ENCODE results near the gene NINJ2.
A peak's percentile ranks its signal among the peaks of the same experiment; 100 is the strongest.
"Not testable (repeated sequence)": the region's sequence is repeated elsewhere in the genome, so short reads cannot be mapped to it uniquely, and the experiment has no call there.

NINJ2 gene

DNA sequence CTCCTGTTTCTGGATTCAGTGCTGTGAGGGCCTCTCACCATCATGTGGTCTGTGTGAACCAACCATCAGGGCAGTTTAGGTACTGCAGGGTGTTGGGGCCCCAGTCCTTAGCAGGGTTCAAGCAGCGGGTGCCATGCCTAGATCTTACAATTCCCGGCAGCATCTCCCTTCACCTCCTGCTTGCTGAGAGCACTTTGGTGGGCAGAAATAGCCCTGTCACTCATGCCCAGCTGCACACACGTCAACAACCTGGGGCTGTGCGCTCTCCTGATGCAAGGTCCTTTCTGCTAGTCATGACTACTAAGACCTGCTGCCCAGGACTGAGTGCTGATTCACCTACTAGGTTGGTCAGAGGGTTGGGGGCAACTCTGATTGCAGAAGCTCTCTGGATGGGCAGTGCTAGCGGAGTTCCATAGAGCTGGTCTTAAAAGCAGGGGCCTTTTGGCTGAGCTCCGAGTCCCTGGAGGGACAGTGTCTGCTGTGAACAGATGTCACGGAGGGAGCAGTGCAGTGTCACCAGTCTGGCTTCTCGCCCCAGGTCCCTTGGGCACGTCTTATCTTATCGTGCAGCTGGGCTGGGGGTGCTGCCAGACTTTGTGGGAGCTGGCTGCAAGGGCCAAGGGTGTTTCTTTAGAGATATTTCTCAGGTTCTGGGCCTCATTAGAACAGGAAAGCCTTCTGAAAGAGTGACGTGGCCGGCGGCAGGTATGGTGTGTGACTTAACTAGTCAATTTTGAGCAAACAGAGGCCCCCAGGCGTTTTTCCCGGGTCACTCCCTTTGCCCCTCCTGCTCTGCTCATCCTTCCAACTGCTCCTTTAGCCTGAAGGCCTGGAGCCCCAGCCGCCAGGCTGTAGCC, 71.8 kb downstream of the NINJ2 start:
- DNase-seq (ENCODE audit: extremely low spot score, insufficient read length, low read depth) (no peak), FAIRE-seq (no peak)

- FAIRE-seq: no peak
These were observed 73.0 kb downstream of the NINJ2 start for GRCh38 chr12:590206-590750.

DNA sequence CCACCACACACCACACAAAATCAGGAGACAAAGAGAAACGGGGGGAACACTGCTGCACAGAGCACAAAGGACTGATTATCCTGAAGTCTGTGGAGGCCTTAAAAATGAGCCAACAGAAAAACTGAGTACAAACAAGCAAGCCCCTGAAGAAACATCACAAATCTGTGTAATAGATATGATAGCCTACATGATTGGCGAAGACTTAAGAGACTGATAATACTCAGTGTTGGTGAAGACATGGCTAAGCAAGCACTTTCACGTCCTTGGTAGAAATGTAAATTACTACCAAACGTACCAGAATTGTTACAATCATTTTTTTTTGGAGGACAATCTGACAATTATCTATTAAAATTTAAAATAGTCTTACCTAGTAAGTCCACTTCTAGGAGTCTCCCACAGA, 74.6 kb downstream of the NINJ2 start:
- FAIRE-seq: no peak

More at GRCh38 chr12:590206-590750, 73.0 kb downstream of the NINJ2 start:
- no peak for DNase-seq (ENCODE audit: extremely low spot score, insufficient read length, low read depth)

GRCh38 chr12:588024-588322, 75.3 kb downstream of the NINJ2 start:
- DNase-seq (ENCODE audit: extremely low spot score, insufficient read length, low read depth) (no peak), FAIRE-seq (no peak)

More for the DNA sequence above, 74.6 kb downstream of the NINJ2 start:
- DNase-seq (ENCODE audit: extremely low spot score, insufficient read length, low read depth): no peak

DNA sequence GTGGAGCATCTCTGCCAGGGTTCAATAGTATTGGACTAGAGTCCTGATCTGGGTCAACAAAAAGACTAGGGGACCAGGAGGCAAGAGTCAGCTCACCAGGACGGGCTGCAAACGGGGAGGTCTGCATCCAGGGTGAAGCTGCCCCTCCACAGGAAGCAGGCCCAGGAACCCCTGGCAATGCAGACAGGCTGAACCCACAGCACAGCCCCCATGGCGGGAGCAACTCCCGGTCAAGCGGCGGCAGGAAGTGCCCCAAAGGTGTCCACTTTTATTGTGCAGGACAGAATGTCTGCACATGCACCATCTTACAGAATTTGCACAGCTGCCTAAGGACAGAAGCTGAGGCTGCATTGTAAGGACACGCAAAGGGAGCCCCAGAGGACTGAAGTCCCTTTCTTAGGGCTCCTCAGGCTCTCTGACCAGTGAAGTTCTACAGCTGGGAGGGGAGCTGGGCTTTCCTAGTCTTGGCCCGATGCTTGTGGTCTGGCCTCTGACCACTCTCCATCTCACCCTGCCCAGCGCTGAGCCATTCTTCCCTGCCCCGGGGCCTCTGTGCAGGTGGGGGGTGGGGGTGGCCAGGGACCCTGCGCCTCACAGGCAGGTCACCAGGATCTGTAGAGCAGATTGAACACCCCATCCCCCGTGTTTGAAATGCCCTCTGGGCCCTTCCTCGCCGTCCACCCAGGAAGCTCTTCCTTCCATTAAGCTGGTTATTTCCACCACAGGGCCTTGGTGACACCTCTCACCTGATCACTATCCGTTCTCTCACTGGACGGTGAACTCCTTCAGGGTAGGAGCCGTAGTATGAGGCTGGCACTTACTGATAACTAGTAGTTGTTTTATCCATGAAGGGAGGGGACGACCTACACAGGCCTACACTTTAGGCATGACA, 75.9 kb downstream of the NINJ2 start:
- FAIRE-seq: no peak
- no peak for DNase-seq (ENCODE audit: extremely low spot score, insufficient read length, low read depth)

DNA sequence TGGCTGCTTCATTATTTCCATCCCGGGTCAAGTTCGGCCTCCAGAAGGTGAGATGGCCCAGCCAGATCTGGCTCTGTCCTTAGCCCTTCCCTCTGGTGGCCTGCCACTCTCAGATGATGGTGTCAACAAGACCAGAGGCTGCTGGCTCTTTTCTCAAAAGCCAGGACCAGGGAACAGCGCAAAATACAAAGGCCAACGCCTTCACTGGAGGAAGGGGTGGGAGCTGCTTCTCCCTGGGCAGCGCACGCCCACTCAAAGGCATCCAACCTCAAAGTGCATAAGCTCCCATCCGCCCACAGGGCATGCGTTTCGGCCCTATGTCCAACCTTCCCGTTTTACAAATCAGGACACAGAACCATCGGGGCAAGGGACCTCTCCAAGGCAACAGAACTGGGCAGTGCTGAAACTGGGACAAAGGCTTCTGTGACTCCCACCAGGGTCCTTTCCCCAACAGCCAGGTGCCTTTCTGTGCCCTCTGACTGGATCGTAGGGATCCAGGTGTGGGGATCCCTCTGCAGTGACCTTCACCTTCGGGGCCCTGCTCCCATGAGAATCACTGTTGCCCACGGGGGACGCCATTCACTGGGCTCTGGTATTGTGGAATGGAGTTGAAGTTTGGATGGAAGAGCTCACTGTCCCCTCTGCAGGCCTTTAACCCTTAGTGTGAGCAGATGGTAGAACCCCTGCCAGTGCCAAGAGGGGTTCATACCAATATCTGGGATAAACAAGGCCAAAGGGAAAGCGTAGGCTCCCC, 76.8 kb downstream of the NINJ2 start:
- DNase-seq (ENCODE audit: extremely low spot score, insufficient read length, low read depth): no peak
- no peak for FAIRE-seq

- DNase-seq (ENCODE audit: extremely low spot score, insufficient read length, low read depth) (no peak), FAIRE-seq (no peak)
These were observed 77.9 kb downstream of the NINJ2 start for GRCh38 chr12:585062-586061.

DNA sequence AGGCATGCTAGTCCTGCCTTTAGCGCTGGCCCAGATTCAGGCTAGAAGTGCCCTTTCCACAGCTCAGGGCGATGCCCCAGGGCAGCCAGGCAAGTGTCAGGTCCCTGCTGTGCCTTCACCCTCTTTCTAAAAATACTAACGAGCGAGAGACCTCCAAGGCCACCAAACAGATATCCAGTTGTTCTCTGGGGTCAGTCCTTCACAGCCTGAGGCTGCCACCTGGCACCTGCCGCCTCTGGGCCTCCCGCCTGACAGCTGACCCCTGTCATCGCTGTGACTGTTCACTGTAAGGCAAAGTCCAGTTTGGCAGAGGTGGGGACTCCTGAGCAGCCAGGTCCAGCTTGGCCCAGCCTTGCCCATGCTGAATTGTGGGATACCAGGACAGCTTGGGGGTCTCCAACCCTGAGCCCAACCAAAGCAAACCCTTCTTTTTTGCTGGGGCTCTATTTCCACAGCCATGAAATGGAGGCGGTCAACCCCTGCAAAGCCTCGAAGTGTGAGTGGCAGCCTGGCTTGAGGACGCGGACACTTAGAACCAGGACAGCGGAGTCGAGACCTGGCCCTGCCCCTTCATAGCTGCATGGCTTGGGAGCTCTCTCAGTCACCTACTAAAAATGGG, 79.9 kb downstream of the NINJ2 start:
- FAIRE-seq (no peak), DNase-seq (ENCODE audit: extremely low spot score, insufficient read length, low read depth) (no peak)

GRCh38 chr12:581746-582145, 81.5 kb downstream of the NINJ2 start:
- DNase-seq (ENCODE audit: extremely low spot score, insufficient read length, low read depth): no peak
- FAIRE-seq: no peak

GRCh38 chr12:581321-581720, 81.9 kb downstream of the NINJ2 start:
- no peak for DNase-seq (ENCODE audit: extremely low spot score, insufficient read length, low read depth)
- FAIRE-seq: no peak

GRCh38 chr12:580813-581212, 82.4 kb downstream of the NINJ2 start:
- DNase-seq (ENCODE audit: extremely low spot score, insufficient read length, low read depth): no peak
- FAIRE-seq: peak; percentile 12

GRCh38 chr12:579420-580110, 83.7 kb downstream of the NINJ2 start:
- DNase-seq (ENCODE audit: extremely low spot score, insufficient read length, low read depth) (no peak), FAIRE-seq (no peak)

GRCh38 chr12:578748-579419, 84.4 kb downstream of the NINJ2 start:
- FAIRE-seq (no peak), DNase-seq (ENCODE audit: extremely low spot score, insufficient read length, low read depth) (no peak)

DNA sequence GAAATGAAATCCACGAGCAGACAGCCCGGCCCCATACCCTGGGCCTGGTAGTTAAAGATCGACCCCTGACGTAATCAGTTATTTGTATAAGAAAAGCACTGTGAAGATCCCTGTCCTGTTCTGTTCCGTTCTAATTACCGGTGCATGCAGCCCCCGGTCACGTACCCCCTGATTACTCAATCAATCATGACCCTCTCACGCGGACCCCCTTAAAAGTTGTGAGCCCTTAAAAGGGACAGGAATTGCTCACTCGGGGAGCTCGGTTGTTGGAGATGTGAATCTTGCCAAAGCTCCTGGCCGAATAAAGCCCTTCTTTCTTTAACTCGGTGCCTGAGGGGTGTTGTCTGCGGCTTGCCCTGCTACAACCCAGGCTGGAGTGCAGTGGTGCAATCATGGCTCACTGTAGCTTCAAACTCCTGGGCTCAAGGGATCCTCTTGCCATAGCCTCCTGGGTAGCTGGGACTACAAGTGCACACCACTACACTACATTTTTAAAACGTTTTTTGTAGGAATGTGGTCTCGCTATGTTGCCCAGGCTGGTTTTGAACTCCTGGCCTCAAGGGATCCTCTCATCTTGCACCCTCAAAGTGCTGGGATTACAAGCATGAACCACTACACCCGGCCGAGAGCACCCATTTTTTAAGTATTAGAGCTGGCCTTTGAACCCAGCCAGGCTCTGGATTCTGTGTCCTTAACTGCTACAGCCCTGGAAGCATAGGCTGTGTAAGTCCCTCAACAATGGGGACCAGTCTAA, 85.1 kb downstream of the NINJ2 start:
- DNase-seq (ENCODE audit: extremely low spot score, insufficient read length, low read depth); FAIRE-seq: not testable (repeated sequence)

DNA sequence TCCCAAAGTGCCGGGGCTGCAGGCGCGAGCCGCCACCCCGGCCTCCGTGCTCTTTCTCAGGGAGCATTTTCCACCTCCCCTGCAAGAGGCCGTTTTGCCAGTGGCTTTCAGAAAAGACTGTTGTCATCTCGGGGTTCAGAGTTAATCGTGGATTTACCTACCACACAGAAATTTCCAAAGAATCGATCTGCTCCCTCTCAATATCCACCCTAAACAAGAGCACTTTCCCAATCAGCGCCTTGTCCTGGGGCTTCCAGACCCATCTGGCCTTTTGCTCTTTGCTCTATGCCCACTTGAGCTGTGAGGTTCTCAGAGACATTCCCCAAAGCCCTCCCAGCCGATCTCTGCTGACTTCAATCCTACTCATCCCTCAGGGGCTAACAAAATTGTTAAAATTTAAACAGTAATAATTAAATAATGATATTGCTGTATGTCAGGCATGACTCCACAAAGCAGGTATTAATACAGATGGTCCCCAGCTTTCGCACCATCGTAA, 86.6 kb downstream of the NINJ2 start:
- DNase-seq (ENCODE audit: extremely low spot score, insufficient read length, low read depth) (no peak), FAIRE-seq (no peak)

- peak; percentile 87 for FAIRE-seq
- peak; percentile 89 for DNase-seq (ENCODE audit: extremely low spot score, insufficient read length, low read depth)
These were observed 87.2 kb downstream of the NINJ2 start for GRCh38 chr12:575948-576614.

Measured in GM18507 (cell line).